SIG-M5 (cell line): Measurements from ENCODE around the gene CORO7.

Source experiments
- DNase-seq: peaks from one replicate; lab custom pipeline; 2025; lab: John Stamatoyannopoulos, UW

Gene CORO7

DNA sequence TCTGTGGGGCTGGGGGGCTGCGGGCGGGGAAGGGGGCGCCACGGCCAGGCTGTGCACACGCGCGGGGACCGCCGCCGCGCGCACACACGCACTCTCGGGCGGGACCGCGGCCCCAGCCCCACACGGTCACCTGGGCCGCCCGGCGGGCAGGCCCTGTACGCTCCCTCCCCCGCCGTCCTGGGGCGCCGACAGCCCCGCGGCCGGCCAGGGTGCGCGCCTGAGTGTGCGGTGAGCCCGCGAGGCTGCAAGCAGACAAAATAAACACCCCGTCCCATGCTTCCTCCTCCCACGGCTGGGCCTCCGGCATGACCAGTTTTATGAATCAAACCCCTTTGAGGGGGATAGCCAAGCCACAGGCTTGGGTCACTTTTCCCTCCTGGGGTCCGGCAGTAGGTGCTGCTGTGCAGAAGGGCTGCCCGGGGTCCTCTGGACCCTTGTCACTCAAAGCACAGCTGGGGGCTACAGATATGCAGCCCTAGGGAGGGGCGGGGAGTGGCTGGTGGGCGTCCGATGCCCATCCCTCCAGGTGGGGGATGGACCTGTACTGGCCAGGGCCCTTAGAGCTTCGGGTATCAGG, 44.3 kb downstream of the CORO7 start:
- no peak for DNase-seq

DNA sequence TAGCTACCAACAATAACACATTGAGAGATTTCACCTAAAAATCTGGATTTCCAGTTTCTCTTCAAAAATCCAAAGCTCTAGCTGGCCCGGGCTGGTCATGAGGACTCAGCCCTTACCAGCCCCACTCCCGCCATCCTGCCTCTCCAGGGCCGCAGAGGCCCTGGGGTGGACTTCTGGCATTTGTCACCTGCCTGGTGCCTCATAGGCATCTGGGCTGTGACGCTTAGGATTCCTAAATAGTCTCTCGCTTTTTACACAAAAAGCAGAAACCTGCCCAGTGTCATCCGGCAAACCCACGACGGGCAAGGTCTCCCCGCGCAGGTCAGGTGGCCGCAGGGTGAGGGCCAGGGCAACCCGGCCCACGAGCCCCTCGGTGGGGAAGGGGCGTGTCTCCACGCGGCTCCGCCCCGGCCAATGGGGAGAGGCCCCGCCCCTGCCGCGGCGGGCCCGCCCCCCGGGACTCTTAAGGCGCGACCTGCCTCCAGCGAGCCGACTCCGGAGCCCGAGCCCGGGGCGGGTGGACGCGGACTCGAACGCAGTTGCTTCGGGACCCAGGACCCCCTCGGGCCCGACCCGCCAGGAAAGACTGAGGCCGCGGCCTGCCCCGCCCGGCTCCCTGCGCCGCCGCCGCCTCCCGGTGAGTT, 44.9 kb downstream of the CORO7 start, which contains the start of gene VASN:
Gene VASN (plus strand): TSS at position 492 of the 644 bp plus-strand sequence. CDS start 9,030 bp downstream, outside the sequence.
- DNase-seq = no peak

DNA sequence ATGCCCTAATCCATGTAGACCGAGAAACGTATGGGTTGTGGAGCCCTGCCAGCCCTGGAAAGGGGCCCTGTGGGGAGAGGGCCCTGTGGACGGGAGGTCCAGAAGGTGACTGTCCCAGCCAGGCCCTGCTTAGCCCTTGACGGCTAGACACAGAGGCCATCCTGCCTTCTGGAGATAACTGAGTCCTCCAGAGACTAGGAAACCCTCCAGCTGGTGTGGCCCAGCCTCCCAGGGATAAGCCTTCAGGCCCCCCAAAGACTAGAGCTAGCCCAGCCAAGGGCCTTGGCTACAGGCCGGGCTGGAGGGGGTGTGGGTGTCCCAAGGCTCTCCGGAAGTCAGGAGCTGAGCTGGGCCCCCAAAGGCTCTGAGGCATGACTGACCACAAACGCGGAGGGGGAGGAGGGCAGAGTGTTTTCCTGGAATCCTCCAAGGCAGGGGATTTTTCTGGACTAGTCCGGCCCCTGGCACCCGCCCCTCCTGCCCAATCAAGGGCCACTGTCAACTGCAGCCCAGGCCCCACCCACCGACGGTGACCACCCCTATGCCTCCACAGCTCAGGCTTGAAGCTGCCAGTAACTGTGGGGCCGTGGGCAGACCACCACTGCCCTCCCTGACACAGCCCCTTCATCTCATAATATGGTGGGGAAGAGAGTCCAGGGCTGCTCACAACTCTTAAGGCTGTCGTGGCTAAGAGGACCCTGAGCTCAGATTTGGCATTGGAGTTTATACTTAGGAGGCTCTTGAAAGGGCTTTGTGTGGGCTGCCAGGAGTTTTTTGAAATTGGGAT, 45.6 kb downstream of the CORO7 start:
- DNase-seq = no peak

DNA sequence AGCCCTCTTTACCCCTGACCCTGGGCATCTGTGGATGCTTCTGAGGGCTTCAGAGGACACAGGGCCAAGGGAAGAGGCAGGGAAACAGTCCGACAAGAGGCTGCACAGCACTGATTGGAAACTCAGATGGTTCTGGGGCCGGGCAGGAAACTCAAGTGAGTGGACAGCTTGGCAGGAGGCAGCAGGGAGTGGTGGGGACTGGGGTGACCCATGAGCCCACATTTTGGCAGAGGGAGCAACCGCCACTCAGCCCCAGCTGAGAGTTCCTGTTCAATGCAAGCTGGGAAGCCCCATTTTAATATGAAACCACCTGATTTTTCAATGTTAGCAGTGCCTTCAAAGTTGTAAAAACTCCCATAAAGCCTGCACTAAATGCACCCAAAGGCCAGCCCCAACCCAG, 46.2 kb downstream of the CORO7 start:
- DNase-seq = no peak

DNA sequence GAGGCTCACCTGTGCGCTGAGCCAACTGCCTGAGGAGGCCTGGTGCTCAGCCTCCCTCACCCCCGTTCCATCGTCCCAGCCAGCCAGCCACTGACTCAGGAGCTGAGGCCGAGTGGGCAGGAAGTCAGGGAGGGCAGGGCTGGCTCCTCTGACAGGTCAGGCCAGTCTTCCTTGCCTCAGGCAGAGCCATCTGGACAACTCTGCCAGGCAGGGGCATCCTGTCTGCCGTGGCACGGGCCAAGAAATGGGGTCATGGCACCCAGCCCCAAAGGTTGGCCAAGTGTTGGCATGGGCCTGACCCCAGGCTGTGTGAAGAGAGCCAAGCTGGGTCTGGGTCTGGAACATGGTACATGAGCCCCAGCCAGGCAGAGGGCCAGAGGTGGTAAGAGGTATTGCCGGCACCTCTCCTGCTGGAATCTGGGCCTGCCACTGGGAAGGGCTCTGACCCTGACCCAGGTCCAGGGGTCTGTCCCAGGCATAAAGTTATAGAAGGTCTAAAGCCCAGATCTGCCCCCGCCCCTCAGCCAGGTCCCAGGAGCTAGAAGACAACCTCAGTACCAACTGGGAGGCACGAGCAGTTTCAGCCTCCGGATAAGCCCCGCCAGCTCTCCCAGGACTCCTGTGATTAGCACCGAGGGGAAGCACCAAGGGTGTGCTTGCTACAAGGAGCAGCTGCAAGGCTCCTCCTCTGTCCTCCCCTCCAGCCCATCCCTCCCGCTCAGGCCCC, 47.2 kb downstream of the CORO7 start:
- no peak for DNase-seq

DNA sequence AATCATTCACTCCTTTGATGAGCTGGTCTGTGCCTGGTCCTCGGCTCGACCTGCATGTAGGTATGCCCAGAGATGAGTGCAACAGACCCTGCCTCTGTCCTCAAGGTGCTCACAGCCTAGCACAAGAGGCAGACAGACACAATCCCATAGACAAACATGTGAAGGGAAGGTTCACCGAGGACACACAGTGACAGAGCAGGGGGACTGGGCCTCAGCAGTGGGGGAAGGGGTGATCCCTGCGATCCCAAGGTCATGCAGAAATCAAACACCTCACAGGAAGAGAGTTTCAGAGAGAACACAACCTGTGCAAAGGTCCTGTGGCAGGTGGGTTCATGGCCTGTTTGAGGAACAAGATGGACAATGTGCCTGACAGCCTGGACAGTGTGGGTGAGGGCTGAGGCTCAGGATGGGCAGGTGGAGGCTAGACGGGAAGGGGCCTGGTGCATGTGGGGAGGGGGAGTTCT, 49.0 kb downstream of the CORO7 start:
- DNase-seq = no peak

DNA sequence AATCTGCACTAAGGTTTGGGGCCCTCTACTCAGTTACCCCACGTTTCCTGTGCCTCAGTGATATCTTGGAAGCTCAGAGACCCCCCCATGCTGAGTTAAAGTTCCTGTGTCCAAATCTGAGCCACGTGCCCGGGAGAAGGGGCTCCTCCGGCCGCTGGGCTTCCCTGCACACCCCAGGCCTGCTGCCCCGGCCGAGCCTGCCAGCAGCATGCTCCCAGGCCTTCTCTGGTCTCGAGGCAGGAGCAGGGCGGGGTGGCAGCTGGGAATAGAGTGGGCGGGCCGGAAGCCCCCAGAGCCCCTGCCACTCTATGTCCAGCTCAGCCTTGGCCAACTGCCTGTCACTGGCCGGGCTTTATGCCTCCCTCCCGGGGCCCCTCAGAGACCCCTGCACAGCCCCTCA, 50.4 kb downstream of the CORO7 start:
- no peak for DNase-seq

DNA sequence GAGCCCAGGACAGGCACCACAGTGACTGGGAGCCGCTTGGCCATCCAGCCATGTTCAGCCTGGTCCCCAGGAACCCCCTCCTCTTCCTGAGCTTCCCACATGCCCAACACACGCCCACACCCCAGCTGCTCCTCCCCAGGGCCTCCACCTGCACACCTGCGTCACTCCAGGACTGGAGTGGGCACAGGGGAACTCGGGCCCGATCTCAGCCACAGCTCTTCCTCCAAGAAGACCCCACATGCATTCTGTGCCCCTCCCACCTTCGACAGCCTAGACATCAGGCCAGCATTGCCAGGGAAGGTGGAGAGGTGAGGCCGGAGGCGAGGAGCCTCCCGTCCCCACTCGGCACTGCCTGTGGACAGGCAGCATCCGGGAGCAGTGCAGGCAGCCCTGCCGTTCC, 50.8 kb downstream of the CORO7 start:
- no peak for DNase-seq

DNA sequence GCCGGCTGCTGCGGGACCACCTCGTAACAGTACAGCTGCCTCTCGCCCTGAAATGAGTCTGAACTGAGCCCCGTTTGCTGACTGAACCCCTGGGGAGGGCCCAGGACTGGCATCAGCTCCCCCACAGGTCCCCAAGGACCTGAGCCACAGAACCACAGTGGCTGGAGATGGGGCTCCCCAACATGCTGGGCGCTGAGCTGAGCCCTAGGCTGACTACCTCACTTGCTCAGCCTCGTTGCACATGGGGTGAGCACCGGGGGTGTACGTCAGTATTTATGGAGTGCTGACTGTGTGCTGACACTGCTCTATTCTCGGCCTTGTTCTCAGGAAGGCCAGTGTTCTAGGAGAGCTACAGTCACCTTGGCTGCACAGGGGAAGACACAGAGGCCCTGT, 51.4 kb downstream of the CORO7 start:
- DNase-seq = no peak

DNA sequence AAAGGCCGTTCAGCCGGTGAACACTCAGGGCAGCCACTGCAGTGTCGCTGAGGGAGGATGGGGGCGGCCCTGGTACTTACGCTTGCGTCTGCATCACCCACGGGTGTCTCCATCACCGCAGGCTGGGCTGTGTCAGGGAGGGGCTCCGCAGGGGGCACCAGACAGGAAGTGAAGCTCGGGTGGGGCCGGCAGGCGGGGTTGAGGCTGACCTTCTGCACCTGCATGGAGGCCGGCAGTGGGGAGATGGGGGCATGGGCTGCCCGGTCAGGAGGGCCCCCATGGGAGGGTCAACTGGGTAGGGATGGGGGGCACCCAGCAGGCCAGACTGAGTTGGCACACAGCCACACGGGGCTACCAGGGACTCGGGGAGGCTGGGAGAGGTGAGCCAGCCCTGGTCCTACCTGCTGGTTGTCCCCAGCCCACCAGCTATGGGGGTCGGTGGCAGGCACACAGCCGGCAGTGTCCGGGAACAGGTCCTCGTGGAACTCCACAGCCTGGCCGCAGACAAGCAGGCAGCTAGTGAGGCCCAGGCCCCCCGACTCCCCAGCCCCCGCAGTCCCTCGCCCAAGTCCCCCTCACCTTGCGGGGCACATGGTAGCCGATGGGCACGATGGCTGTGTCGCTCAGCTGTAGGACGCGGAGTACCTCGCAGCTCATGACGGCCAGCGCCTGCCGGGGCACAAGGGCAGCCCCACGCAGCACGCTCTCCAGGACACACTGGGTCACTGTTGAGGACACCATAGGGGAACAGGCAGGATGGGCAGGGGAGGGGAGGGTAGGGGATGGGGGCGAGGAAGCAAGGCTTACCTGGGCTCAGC, 52.0 kb downstream of the CORO7 start:
- DNase-seq = no peak

DNA sequence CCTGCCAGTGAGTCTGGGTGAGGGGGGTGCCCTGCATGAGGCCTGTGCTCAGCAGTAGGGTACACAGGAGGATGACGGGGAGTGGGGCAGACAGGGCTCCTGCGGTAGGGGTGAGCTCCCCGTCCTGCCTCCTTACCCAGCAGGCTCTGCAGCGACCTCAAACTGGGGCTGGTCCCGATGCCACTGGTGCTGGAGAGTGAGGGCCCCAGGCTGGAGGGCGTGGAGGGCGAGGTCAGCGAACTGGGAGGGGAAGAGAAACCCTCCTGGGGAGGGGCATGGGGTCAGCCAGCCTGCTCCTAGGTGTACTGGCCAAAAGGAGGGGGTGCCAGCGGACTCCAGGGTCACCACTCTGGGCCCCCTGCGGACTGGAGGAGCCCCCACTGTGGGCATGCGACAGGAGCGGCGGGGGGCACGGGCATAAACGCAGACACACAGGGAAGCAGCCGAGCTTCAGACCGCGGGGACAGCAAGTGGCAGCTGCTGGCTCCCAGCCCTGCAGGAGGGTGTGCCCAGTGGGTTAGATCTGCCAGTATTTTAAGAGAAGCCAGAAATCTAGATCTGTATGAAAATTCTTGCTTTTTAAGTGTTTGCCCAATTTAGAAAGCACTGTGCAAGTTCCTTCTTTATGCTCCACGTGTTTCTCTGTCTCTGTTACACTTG, 53.8 kb downstream of the CORO7 start:
- DNase-seq = no peak

DNA sequence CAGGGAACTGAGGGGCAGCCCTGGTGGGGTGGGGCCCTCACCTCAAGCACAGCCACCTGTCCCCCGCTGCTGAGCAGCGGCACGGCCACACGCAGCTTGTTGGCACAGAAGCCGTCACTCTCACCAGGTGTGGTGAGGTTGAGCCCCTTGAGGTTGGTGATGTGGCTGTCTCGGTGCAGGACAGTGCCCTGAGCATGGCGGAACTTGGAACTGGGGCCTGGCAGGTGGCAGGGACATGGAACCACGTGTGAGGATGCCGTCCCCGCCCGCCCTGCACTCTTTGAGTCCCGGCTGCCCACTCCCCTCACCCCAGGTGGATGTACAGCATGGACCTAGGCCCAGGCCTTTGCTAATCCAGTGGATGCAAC, 54.5 kb downstream of the CORO7 start:
- no peak for DNase-seq

DNA sequence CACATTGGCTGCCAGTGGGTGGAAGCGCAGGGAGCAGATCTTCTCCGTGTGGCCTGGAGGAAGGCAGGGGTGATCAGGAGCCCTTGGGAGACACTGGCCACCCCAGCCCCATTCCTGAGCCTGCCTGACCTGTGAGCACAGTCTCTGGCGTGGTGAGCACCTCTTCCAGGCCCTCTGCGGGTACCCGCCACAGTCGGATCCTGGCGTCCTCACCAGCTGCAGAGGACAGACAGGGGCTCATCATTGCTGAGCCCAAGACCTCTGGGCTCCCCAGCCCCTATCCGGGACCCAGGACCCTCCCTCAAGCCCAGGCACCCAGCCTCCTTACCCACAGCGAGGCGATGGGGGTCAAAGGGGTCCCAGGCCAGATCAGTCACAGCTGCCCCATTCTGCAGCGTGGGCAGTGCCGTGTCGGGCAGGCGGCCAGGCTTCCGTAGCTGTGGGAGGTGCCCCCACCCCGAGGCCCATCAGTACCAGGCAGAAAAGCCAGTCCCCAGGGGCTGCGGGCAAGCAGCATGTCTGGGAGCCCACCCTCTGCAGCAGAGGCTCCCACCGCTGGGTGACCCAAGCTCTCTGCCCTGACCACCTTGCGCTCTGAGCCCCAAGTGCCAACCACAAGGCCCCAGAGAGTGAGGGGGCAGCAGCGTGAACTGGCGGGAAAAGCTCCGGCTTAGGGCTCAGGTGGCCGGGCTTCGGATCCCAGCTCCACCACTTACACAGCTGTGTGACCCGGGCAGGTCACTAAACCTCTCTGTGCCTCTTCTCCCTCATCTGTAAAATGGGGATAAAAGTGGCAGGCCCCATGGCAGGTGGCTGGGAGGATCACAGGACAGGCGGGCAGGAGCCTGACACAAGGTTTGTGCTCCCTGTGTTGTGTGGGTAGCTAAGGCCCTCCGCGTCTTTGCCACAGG, 55.1 kb downstream of the CORO7 start:
- no peak for DNase-seq

DNA sequence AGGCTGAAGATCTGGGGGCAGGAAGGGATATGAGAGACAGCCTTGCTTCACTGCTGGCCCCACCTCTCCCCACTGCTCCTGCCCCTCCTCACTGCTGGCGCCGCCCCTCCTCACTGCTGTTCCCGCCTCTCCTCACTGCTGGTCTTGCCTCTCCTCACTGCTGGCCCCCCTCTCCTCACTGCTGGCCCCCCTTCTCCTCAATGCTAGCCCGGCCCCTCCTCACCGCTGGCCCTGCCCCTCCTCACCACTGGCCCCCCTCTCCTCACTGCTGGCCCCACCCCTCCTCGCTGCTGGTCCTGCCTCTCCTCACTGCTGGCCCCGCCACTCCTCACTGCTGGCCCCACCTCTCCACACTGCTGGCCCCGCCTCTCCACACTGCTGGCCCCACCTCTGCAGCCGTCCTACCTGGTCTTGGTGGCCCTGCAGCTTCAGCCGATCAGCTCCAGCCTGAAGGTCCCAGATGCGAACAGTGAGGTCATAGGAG, 55.8 kb downstream of the CORO7 start:
- DNase-seq = no peak

DNA sequence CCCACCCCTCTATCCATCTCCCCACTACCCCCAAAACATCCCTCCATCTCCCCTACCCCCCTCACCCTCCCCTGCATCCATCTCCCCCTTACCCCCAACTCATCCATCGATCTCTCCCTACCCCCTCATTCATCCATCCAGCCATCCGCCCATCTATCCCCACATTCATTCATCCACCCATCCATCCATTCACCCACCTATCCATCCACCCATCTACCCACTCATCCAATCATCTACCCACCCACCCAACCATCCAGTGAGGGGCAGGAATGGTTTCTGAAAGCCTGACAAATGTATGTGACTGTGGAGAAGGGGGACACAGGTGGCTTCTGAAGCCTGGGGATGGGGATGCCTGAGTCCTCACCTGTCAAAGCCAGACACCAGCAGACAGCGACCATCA, 56.5 kb downstream of the CORO7 start:
- DNase-seq = no peak

DNA sequence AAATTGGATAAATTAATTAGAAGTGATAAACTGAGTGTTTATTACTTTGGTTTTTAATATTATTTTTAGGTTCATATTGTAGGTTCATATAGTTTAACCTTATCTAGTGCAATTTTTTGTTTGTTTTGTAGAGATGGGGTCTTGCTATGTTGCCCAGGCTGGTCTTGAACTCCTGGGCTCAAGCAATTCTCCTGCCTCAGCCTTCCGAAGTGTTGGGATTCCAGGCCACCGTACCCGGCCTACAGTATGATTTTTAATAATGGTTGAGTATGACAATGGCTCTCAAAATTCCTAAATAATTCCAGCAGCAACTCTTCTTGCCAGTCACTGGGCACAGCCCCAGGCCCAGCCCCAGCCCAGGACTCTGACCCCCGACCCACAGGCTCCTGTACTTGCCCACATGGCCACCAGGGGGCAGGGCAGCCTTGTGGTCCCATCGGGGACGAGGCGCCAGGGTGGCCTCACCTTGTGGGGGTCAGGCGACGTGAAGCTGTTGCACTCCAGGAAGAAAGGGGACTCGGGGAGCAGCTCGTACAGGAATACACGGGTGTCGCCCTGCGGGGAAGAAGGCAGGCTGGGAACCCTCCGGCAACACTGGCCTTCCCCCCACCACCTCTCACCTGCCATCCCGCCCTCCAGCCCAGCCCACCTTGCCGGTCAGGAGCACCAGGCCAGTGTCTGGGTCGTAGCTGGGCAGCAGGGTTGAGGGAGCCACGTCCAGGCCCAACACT, 57.4 kb downstream of the CORO7 start:
- no peak for DNase-seq

DNA sequence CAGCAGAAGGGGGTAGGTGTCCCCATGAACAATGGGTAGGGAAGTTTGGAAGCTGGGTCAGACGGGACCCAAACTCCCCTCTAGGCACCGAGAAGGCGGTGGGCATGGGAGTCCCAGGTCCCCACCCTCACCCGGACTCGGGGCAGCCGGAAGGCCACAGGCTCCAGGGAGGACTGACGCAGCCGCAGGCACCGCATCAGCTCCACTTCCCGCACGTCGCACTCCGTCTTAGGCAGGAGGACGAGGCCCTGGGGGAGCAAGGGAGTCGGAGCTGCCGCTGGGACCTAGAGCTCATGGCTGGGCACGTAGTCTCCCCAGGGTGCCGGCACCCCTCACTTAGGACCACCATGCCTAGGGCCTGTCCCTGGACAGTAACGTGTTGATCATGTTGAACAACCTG, 58.2 kb downstream of the CORO7 start:
- no peak for DNase-seq

DNA sequence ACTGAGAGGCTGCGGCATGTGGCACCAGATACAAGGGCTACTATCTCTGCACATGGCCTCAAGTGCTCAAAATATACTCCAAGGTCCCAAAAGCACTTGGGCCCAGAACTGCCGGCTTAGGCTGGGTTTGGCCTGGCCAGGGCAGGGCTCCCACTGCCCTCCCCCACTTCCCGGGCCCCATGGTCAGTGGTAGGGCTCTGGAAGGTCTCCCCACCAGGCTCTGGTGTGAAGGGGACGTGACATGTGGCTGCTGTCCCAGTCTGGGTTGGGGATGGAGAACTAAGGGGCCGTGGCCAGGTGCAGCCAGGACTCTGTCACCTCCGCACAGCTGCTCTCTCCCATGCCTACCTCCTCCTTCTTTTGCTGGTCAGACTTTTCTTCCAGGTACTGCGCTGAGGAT, 59.6 kb downstream of the CORO7 start:
- DNase-seq = no peak
